Activated CD8-positive, alpha-beta memory T cell treated with anti-CD3 and anti-CD28 coated beads, Interleukin-2, amount 50 U/mL, for 48 hours (primary cell): ENCODE results near the gene PIK3C2A.

Source experiments
- DNase-seq: peaks from one replicate; pipeline ENCODE4 v3.0.0-alpha.2; 2020

Gene PIK3C2A

GRCh38 chr11:17214338-17214737, 6.6 kb upstream of the PIK3C2A start:
- no peak for DNase-seq

- no peak for DNase-seq
These were observed 3.5 kb upstream of the PIK3C2A start for GRCh38 chr11:17211286-17211685.

- no peak for DNase-seq
These were observed 2.1 kb upstream of the PIK3C2A start for GRCh38 chr11:17209939-17210245.

- DNase-seq, result no peak
These were observed 642 bp upstream of the PIK3C2A start for GRCh38 chr11:17208257-17208999.

GRCh38 chr11:17206463-17206862, 1.3 kb downstream of the PIK3C2A start:
- no peak for DNase-seq

GRCh38 chr11:17197431-17197898, 10.3 kb downstream of the PIK3C2A start:
- no peak for DNase-seq

- DNase-seq, result no peak
These were observed 19.1 kb downstream of the PIK3C2A start for GRCh38 chr11:17188675-17189074.

- no peak for DNase-seq
These were observed 20.7 kb downstream of the PIK3C2A start for GRCh38 chr11:17186932-17187692.

- no peak for DNase-seq
These were observed 21.8 kb downstream of the PIK3C2A start for GRCh38 chr11:17185938-17186337.

- DNase-seq, result no peak
These were observed 22.8 kb downstream of the PIK3C2A start for GRCh38 chr11:17184882-17185587.

GRCh38 chr11:17183836-17184235, 23.9 kb downstream of the PIK3C2A start:
- no peak for DNase-seq

GRCh38 chr11:17179970-17180369, 27.8 kb downstream of the PIK3C2A start:
- DNase-seq, result no peak

- DNase-seq, result no peak
These were observed 34.5 kb downstream of the PIK3C2A start for GRCh38 chr11:17173332-17173731.

- no peak for DNase-seq
These were observed 35.9 kb downstream of the PIK3C2A start for GRCh38 chr11:17171916-17172315.

- DNase-seq, result no peak
These were observed 36.4 kb downstream of the PIK3C2A start for GRCh38 chr11:17171343-17171742.

GRCh38 chr11:17169876-17170275, 37.9 kb downstream of the PIK3C2A start:
- no peak for DNase-seq

GRCh38 chr11:17165247-17165890, 42.4 kb downstream of the PIK3C2A start:
- DNase-seq, result no peak

- no peak for DNase-seq
These were observed 43.2 kb downstream of the PIK3C2A start for GRCh38 chr11:17164361-17165246.

- DNase-seq, result no peak
These were observed 44.0 kb downstream of the PIK3C2A start for GRCh38 chr11:17163736-17164135.

- DNase-seq, result no peak
These were observed 44.5 kb downstream of the PIK3C2A start for GRCh38 chr11:17163291-17163690.

GRCh38 chr11:17162376-17162775, 45.4 kb downstream of the PIK3C2A start:
- DNase-seq, result no peak

GRCh38 chr11:17161515-17161914, 46.3 kb downstream of the PIK3C2A start:
- no peak for DNase-seq
